ENCODE measurements around the gene IFITM1. TPM values are rescaled to one million over a fixed set of nuclear protein-coding genes. Genes with fewer than 3 reads are reported as not detected.
"Not testable (repeated sequence)": the region's sequence is repeated elsewhere in the genome, so short reads cannot be mapped to it uniquely, and the experiment has no call there.

The IFITM1 gene
- total and polyA plus RNA-seq, 2 donors (not counting 3 experiments of a cell fraction or from before 2014, with no cell fraction given) = 11.5 to 24.6 TPM

- BruUV-seq (replicated peaks) = no TSS peak
- Histone ChIP-seq H3K4me1 (ENCODE audit: control insufficient read depth, extremely low read depth, insufficient read depth, low read length) (no peaks in the 10 kb centered on the region), H3K9me3 (replicated peaks; ENCODE audit: control insufficient read depth, insufficient read depth, low read length) (no peaks in the 10 kb centered on the region), H3K27me3 (ENCODE audit: control insufficient read depth in 2 of 2, insufficient read depth in 2 of 2, low read length in 2 of 2) (peaks cover 0 to 8% of the 10 kb centered on the region in 2 experiments), H3K9me1 (replicated peaks; ENCODE audit: control insufficient read depth, extremely low read depth, insufficient read depth, low read length) (no peaks in the 10 kb centered on the region), H3K36me3 (ENCODE audit: control insufficient read depth in 2 of 2, extremely low read depth in 1 of 2, insufficient read depth in 2 of 2, low read length in 2 of 2) (no peaks in the 10 kb centered on the region), H3K4me2 (ENCODE audit: insufficient read depth, low read length) (no peak overlapping the region), H2AFZ (ENCODE audit: low read depth, low read length) (no peak overlapping the region), H3K79me2 (ENCODE audit: control insufficient read depth, insufficient read depth, low read length) (no peaks in the 10 kb centered on the region), H3K4me3 (replicated peaks in 1 of 3; ENCODE audit: insufficient read depth in 1 of 3, low read depth in 1 of 3, low read length in 3 of 3) (no peak overlapping the region), H3K9ac (replicated peaks; ENCODE audit: extremely low read depth, insufficient read depth, low read length) (no peak overlapping the region), H4K20me1 (replicated peaks; ENCODE audit: control insufficient read depth, extremely low read depth, insufficient read depth, low read length) (no peaks in the 10 kb centered on the region), H3K27ac (ENCODE audit: insufficient read depth, low read depth, low read length) (no peak overlapping the region)
- dilution Hi-C loops (cut with MboI; ENCODE audit: extremely low pct_ligation_motif_present, low sequenced_read_pairs) = no loop called here
- no peak for DNase-seq (ENCODE audit: low read depth, low spot score)
- FAIRE-seq = no peak
- intact Hi-C loops (cut with micrococcal nuclease) = no loop called here
- ChIA-PET POLR2A (no interaction called here), CTCF (interaction anchor here (0.7 kb wide), 1 partner anchor 106 kb away, joined by 3 read pairs; no protein-coding TSS in a partner anchor)
- TF ChIP-seq POLR2AphosphoS5 (IDR thresholded peaks at IDR 0.05; ENCODE audit: insufficient read depth, low read depth, low read length) (no peak), GATA2 (IDR thresholded peaks at IDR 0.05; ENCODE audit: insufficient read depth, insufficient read length, low read depth, low read length) (no peak), EZH2 (IDR thresholded peaks at IDR 0.05; ENCODE audit: borderline replicate concordance, low read depth, low read length, severe bottlenecking) (no peak), FOS (IDR thresholded peaks at IDR 0.05; ENCODE audit: borderline replicate concordance, insufficient read depth, low read length) (no peak), JUN (IDR thresholded peaks at IDR 0.05; ENCODE audit: borderline replicate concordance, insufficient read depth, insufficient read length, low read depth) (no peak), MYC (IDR thresholded peaks at IDR 0.05; ENCODE audit: low read depth, low read length) (no peak), POLR2A (IDR thresholded peaks at IDR 0.05; ENCODE audit: low read depth, low read length) (no peak), CTCF (IDR thresholded peaks at IDR 0.05; ENCODE audit: extremely low read depth in 1 of 2, insufficient read depth in 1 of 2, low read depth in 1 of 2, low read length in 2 of 2) (no peak)
- TF ChIP-seq, protein P1, sequence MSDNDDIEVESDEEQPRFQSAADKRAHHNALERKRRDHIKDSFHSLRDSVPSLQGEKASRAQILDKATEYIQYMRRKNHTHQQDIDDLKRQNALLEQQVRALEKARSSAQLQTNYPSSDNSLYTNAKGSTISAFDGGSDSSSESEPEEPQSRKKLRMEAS (IDR thresholded peaks at IDR 0.05; ENCODE audit: insufficient read depth, insufficient read length) = no peak
These were observed 32.7 kb downstream of the IFITM1 start for GRCh38 chr11:346529-346928.

GRCh38 chr11:349270-349954 lies 35.6 kb downstream of the IFITM1 start:
- H3K4me1 ChIP-seq (ENCODE audit: control insufficient read depth, extremely low read depth, insufficient read depth, low read length); DNase-seq (ENCODE audit: low read depth, low spot score); H3K9me1 ChIP-seq (replicated peaks; ENCODE audit: control insufficient read depth, extremely low read depth, insufficient read depth, low read length); H3K9ac ChIP-seq (replicated peaks; ENCODE audit: extremely low read depth, insufficient read depth, low read length); H2AFZ ChIP-seq (ENCODE audit: low read depth, low read length); POLR2A ChIA-PET; H3K36me3 ChIP-seq (ENCODE audit: control insufficient read depth in 2 of 2, extremely low read depth in 1 of 2, insufficient read depth in 2 of 2, low read length in 2 of 2); H3K9me3 ChIP-seq (replicated peaks; ENCODE audit: control insufficient read depth, insufficient read depth, low read length); H3K27ac ChIP-seq (ENCODE audit: insufficient read depth, low read depth, low read length); H3K4me2 ChIP-seq (ENCODE audit: insufficient read depth, low read length); H3K4me3 ChIP-seq (replicated peaks in 1 of 3; ENCODE audit: insufficient read depth in 1 of 3, low read depth in 1 of 3, low read length in 3 of 3); H3K27me3 ChIP-seq (ENCODE audit: control insufficient read depth in 2 of 2, insufficient read depth in 2 of 2, low read length in 2 of 2); intact Hi-C loops (cut with micrococcal nuclease); dilution Hi-C loops (cut with MboI; ENCODE audit: extremely low pct_ligation_motif_present, low sequenced_read_pairs); H3K79me2 ChIP-seq (ENCODE audit: control insufficient read depth, insufficient read depth, low read length); H4K20me1 ChIP-seq (replicated peaks; ENCODE audit: control insufficient read depth, extremely low read depth, insufficient read depth, low read length); BruUV-seq (replicated peaks): not testable (repeated sequence)
- peak; percentile 56 for FAIRE-seq
- CTCF ChIA-PET = interaction anchor here (1.0 kb wide), 1 partner anchor 10 kb away, joined by 6 read pairs; no protein-coding TSS in a partner anchor
